ENCODE results near the gene RTN4R.

Gene RTN4R

DNA sequence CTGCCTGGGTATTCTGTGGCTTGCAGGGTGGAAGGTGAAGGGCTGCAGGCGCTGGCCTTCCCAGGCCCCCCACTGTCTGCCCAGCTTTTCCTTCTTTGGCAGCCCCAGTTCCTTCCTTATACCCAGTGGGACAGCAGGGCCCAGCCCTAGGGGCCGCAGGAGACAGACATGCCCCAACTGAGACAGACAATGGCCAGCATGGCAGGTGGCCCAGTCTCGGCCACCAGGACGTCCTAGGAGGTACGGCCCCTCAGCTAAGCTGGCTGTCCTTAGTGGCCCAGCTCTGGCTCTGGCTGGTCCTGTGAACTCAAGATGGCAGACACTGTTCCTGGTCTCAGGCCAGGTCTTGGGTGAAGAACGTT, 35.9 kb downstream of the RTN4R start:
- no peak overlapping the region for H3K4me2 ChIP-seq (ENCODE audit: low read length)
- H3K9me2 ChIP-seq (replicated peaks; ENCODE audit: control insufficient read depth, low read length), result no peaks in the 10 kb centered on the region

DNA sequence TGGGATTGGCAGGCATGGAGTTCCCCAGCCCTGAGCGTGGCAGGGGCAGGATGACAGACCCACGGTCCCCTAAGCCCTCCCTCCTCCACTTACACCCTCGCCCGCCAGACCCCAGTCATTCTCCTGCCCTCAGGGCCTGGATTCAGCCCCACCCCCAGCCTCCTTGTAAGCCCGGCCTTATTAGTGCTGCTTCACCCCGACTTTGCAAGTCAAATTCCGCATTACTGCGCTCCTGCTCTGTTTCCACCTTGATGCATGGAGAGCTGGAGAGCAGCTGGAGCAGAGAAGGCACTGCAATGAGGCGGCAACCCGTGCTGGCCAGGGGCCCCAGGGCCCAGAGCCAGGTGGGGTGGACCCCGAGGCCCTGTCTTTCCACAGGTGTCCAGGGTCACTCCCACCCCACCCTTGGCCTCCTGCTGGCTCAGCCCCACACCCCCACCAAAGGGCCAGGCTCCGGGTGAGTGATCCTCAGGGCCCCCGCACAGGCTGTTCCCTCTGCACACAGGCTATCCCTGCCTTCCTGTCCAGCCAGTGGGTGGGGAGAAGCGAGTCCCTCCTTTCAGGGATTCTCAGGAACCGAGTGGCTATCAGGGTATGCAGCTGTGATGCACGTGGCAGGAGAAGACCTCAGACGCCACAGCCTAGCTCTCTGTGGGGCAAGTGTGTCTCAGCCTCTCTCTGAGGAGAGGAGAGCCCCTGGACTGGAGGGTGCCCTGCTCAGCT, 36.4 kb downstream of the RTN4R start:
- no peaks in the 10 kb centered on the region for H3K9me2 ChIP-seq (replicated peaks; ENCODE audit: control insufficient read depth, low read length)
- TF ChIP-seq EZH2phosphoT487 (IDR thresholded peaks at IDR 0.05; ENCODE audit: borderline replicate concordance, low read length), result no peak
- TF ChIP-seq, protein P1, sequence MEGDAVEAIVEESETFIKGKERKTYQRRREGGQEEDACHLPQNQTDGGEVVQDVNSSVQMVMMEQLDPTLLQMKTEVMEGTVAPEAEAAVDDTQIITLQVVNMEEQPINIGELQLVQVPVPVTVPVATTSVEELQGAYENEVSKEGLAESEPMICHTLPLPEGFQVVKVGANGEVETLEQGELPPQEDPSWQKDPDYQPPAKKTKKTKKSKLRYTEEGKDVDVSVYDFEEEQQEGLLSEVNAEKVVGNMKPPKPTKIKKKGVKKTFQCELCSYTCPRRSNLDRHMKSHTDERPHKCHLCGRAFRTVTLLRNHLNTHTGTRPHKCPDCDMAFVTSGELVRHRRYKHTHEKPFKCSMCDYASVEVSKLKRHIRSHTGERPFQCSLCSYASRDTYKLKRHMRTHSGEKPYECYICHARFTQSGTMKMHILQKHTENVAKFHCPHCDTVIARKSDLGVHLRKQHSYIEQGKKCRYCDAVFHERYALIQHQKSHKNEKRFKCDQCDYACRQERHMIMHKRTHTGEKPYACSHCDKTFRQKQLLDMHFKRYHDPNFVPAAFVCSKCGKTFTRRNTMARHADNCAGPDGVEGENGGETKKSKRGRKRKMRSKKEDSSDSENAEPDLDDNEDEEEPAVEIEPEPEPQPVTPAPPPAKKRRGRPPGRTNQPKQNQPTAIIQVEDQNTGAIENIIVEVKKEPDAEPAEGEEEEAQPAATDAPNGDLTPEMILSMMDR (IDR thresholded peaks at IDR 0.05; ENCODE audit: low read depth, low read length, poor library complexity, severe bottlenecking), result no peak
- H3K4me1 ChIP-seq (ENCODE audit: control insufficient read depth, low read length), result peaks cover 7% of the 10 kb centered on the region
- H3K36me3 ChIP-seq (ENCODE audit: control insufficient read depth, low read length), result no peaks in the 10 kb centered on the region
- H3F3A ChIP-seq (ENCODE audit: control insufficient read depth, insufficient read depth), result no peaks in the 10 kb centered on the region
- no peak overlapping the region for H3K27ac ChIP-seq (ENCODE audit: low read depth, low read length)
- no peak overlapping the region for H3K4me3 ChIP-seq (ENCODE audit: low read length)
- no peak overlapping the region for H3K4me2 ChIP-seq (ENCODE audit: low read length)
- H3K79me2 ChIP-seq (ENCODE audit: control insufficient read depth, low read length), result no peaks in the 10 kb centered on the region
- no peaks in the 10 kb centered on the region for H3K27me3 ChIP-seq (ENCODE audit: control insufficient read depth, low read length)
- no peaks in the 10 kb centered on the region for H4K20me1 ChIP-seq (ENCODE audit: control insufficient read depth, insufficient read depth, low read depth, low read length)
- H3K9me3 ChIP-seq (ENCODE audit: control insufficient read depth, insufficient read depth, low read length), result no peaks in the 10 kb centered on the region

More for the DNA sequence above, 35.9 kb downstream of the RTN4R start:
- Histone ChIP-seq H3F3A (ENCODE audit: control insufficient read depth, insufficient read depth) (no peaks in the 10 kb centered on the region), H3K27me3 (ENCODE audit: control insufficient read depth, low read length) (no peaks in the 10 kb centered on the region), H4K20me1 (ENCODE audit: control insufficient read depth, insufficient read depth, low read depth, low read length) (no peaks in the 10 kb centered on the region), H3K27ac (ENCODE audit: low read depth, low read length) (no peak overlapping the region), H3K36me3 (ENCODE audit: control insufficient read depth, low read length) (no peaks in the 10 kb centered on the region), H3K79me2 (ENCODE audit: control insufficient read depth, low read length) (no peaks in the 10 kb centered on the region), H3K9me3 (ENCODE audit: control insufficient read depth, insufficient read depth, low read length) (no peaks in the 10 kb centered on the region), H3K4me3 (ENCODE audit: low read length) (no peak overlapping the region), H3K4me1 (ENCODE audit: control insufficient read depth, low read length) (peaks cover 7% of the 10 kb centered on the region)
- TF ChIP-seq, protein P1 (IDR thresholded peaks at IDR 0.05; ENCODE audit: low read depth, low read length, poor library complexity, severe bottlenecking), result no peak
- TF ChIP-seq EZH2phosphoT487 (IDR thresholded peaks at IDR 0.05; ENCODE audit: borderline replicate concordance, low read length), result no peak

GRCh38 chr22:20230777-20231420, 37.2 kb downstream of the RTN4R start:
- H3K4me1 ChIP-seq (ENCODE audit: control insufficient read depth, low read length), result peaks cover 7% of the 10 kb centered on the region
- no peaks in the 10 kb centered on the region for H3K9me3 ChIP-seq (ENCODE audit: control insufficient read depth, insufficient read depth, low read length)
- TF ChIP-seq, protein P1 (IDR thresholded peaks at IDR 0.05; ENCODE audit: low read depth, low read length, poor library complexity, severe bottlenecking), result no peak

More at GRCh38 chr22:20230777-20231420, 37.2 kb downstream of the RTN4R start:
- no peaks in the 10 kb centered on the region for H3F3A ChIP-seq (ENCODE audit: control insufficient read depth, insufficient read depth)
- H3K27me3 ChIP-seq (ENCODE audit: control insufficient read depth, low read length), result no peaks in the 10 kb centered on the region
- no peak overlapping the region for H3K4me3 ChIP-seq (ENCODE audit: low read length)
- H3K27ac ChIP-seq (ENCODE audit: low read depth, low read length), result no peak overlapping the region
- H3K36me3 ChIP-seq (ENCODE audit: control insufficient read depth, low read length), result no peaks in the 10 kb centered on the region
- H3K79me2 ChIP-seq (ENCODE audit: control insufficient read depth, low read length), result no peaks in the 10 kb centered on the region
- no peaks in the 10 kb centered on the region for H4K20me1 ChIP-seq (ENCODE audit: control insufficient read depth, insufficient read depth, low read depth, low read length)
- no peaks in the 10 kb centered on the region for H3K9me2 ChIP-seq (replicated peaks; ENCODE audit: control insufficient read depth, low read length)
- H3K4me2 ChIP-seq (ENCODE audit: low read length), result no peak overlapping the region

All from DOHH2 (cell line).